Muscle layer of colon (tissue), 2 donors: ENCODE results near the gene AEN.

ENCODE experiments used
- H3K27ac ChIP-seq: one replicate; pipeline ENCODE4 v1.7.0; 2013; ENCODE audit warnings: low read depth, mild to moderate bottlenecking, low read length, moderate library complexity
- H3K27me3 ChIP-seq, 2 donors: one replicate each; pipeline ENCODE4 v1.7.0; 2013; ENCODE audit warnings: low read length in 2 of 2, mild to moderate bottlenecking in 2 of 2; ENCODE audit not compliant: insufficient read depth in 2 of 2, control insufficient read depth in 1 of 2
- H3K36me3 ChIP-seq: one replicate; pipeline ENCODE4 v1.7.0; 2013; ENCODE audit warnings: mild to moderate bottlenecking, low read length; ENCODE audit not compliant: insufficient read depth
- H3K4me1 ChIP-seq: one replicate; pipeline ENCODE4 v1.7.0; 2013; ENCODE audit warnings: mild to moderate bottlenecking, low read length; ENCODE audit not compliant: insufficient read depth
- H3K4me3 ChIP-seq, 2 donors: one replicate each; pipeline ENCODE4 v1.7.0; 2013; ENCODE audit warnings: low read length in 2 of 2, low read depth in 1 of 2, mild to moderate bottlenecking in 1 of 2, moderate library complexity in 1 of 2
- H3K9ac ChIP-seq: one replicate; pipeline ENCODE4 v1.7.0; 2013; ENCODE audit warnings: low read length
- H3K9me3 ChIP-seq: one replicate; pipeline ENCODE4 v1.7.0; 2013; ENCODE audit warnings: mild to moderate bottlenecking, low read length
- donor health status: abdominal sarcoma.
- donor health status: Adenocarcinoma of cecum.

The AEN gene

GRCh38 chr15:88620995-88621772, at the start of gene AEN:
TSS of gene AEN (plus strand) at chr15:88621340. CDS start at chr15:88626210, 4,870 bp downstream.
- Histone ChIP-seq H3K36me3 (no peaks in the 10 kb centered on the region), H3K9ac (peak within 1 kb of the TSS; percentile 80), H3K9me3 (no peaks in the 10 kb centered on the region), H3K4me1 (peaks cover 27% of the 10 kb centered on the region), H3K4me3 (peak within 1 kb of the TSS; percentile 85 to 86), H3K27me3 (no peaks in the 10 kb centered on the region), H3K27ac (peak within 1 kb of the TSS; percentile 84)

GRCh38 chr15:88571852-88572259, 49.3 kb upstream of the AEN start:
- Histone ChIP-seq H3K9ac (no peak overlapping the region), H3K4me1 (no peaks in the 10 kb centered on the region), H3K27ac (no peak overlapping the region), H3K4me3 (no peak overlapping the region), H3K36me3 (no peaks in the 10 kb centered on the region), H3K9me3 (no peaks in the 10 kb centered on the region), H3K27me3 (no peaks in the 10 kb centered on the region)

- Histone ChIP-seq H3K27ac (no peak overlapping the region), H3K9ac (no peak overlapping the region), H3K27me3 (no peaks in the 10 kb centered on the region), H3K4me3 (no peak overlapping the region), H3K9me3 (no peaks in the 10 kb centered on the region), H3K36me3 (no peaks in the 10 kb centered on the region), H3K4me1 (no peaks in the 10 kb centered on the region)
These were observed 47.1 kb upstream of the AEN start for GRCh38 chr15:88574077-88574476.

- Histone ChIP-seq H3K9ac (no peak overlapping the region), H3K27ac (no peak overlapping the region), H3K27me3 (no peaks in the 10 kb centered on the region), H3K4me3 (no peak overlapping the region), H3K9me3 (no peaks in the 10 kb centered on the region), H3K4me1 (no peaks in the 10 kb centered on the region), H3K36me3 (no peaks in the 10 kb centered on the region)
These were observed 46.5 kb upstream of the AEN start for GRCh38 chr15:88574655-88575054.

- H3K27me3 ChIP-seq: no peaks in the 10 kb centered on the region
These were observed 41.8 kb upstream of the AEN start for GRCh38 chr15:88579322-88579721.

GRCh38 chr15:88580532-88580931, 40.6 kb upstream of the AEN start:
- H3K4me1 ChIP-seq: no peaks in the 10 kb centered on the region
- no peak overlapping the region for H3K9ac ChIP-seq
- H3K9me3 ChIP-seq: no peaks in the 10 kb centered on the region
- H3K27me3 ChIP-seq: no peaks in the 10 kb centered on the region
- no peaks in the 10 kb centered on the region for H3K36me3 ChIP-seq
- no peak overlapping the region for H3K27ac ChIP-seq
- no peak overlapping the region for H3K4me3 ChIP-seq

More at GRCh38 chr15:88579322-88579721, 41.8 kb upstream of the AEN start:
- H3K36me3 ChIP-seq: no peaks in the 10 kb centered on the region
- H3K4me1 ChIP-seq: no peaks in the 10 kb centered on the region
- no peak overlapping the region for H3K27ac ChIP-seq
- no peaks in the 10 kb centered on the region for H3K9me3 ChIP-seq
- H3K9ac ChIP-seq: no peak overlapping the region
- no peak overlapping the region for H3K4me3 ChIP-seq

- H3K36me3 ChIP-seq: no peaks in the 10 kb centered on the region
- H3K27ac ChIP-seq: no peak overlapping the region
- no peaks in the 10 kb centered on the region for H3K9me3 ChIP-seq
- no peaks in the 10 kb centered on the region for H3K4me1 ChIP-seq
- no peak overlapping the region for H3K9ac ChIP-seq
- H3K27me3 ChIP-seq: no peaks in the 10 kb centered on the region
- H3K4me3 ChIP-seq: no peak overlapping the region
These were observed 34.6 kb upstream of the AEN start for GRCh38 chr15:88586401-88587162.

- H3K36me3 ChIP-seq: no peaks in the 10 kb centered on the region
These were observed 30.4 kb upstream of the AEN start for GRCh38 chr15:88590759-88591158.

GRCh38 chr15:88591384-88591783, 29.8 kb upstream of the AEN start:
- no peaks in the 10 kb centered on the region for H3K9me3 ChIP-seq

More at GRCh38 chr15:88590759-88591158, 30.4 kb upstream of the AEN start:
- no peaks in the 10 kb centered on the region for H3K4me1 ChIP-seq
- no peaks in the 10 kb centered on the region for H3K9me3 ChIP-seq
- no peak overlapping the region for H3K9ac ChIP-seq
- H3K27ac ChIP-seq: no peak overlapping the region
- H3K4me3 ChIP-seq: no peak overlapping the region
- no peaks in the 10 kb centered on the region for H3K27me3 ChIP-seq

GRCh38 chr15:88603885-88604284, 17.3 kb upstream of the AEN start:
- H3K4me1 ChIP-seq: no peaks in the 10 kb centered on the region
- H3K36me3 ChIP-seq: no peaks in the 10 kb centered on the region
- H3K27ac ChIP-seq: no peak overlapping the region
- H3K9ac ChIP-seq: no peak overlapping the region
- no peaks in the 10 kb centered on the region for H3K9me3 ChIP-seq
- no peak overlapping the region for H3K4me3 ChIP-seq
- H3K27me3 ChIP-seq: peaks cover 29 to 37% of the 10 kb centered on the region in 2 donors

More at GRCh38 chr15:88591384-88591783, 29.8 kb upstream of the AEN start:
- Histone ChIP-seq H3K27ac (no peak overlapping the region), H3K36me3 (no peaks in the 10 kb centered on the region), H3K9ac (no peak overlapping the region), H3K4me1 (no peaks in the 10 kb centered on the region), H3K4me3 (no peak overlapping the region), H3K27me3 (no peaks in the 10 kb centered on the region)

- Histone ChIP-seq H3K4me1 (no peaks in the 10 kb centered on the region), H3K4me3 (no peak overlapping the region), H3K36me3 (no peaks in the 10 kb centered on the region), H3K27ac (no peak overlapping the region), H3K9ac (no peak overlapping the region), H3K27me3 (peaks cover 29 to 37% of the 10 kb centered on the region in 2 donors), H3K9me3 (no peaks in the 10 kb centered on the region)
These were observed 16.6 kb upstream of the AEN start for GRCh38 chr15:88604381-88605188.
